Measurements from ENCODE around the gene SPEM3. TPM values are rescaled to one million over a fixed set of nuclear protein-coding genes. Genes with fewer than 3 reads are reported as not detected.

SPEM3 gene
- total RNA-seq, 2 experiments from 2014 or later = not detected

DNA sequence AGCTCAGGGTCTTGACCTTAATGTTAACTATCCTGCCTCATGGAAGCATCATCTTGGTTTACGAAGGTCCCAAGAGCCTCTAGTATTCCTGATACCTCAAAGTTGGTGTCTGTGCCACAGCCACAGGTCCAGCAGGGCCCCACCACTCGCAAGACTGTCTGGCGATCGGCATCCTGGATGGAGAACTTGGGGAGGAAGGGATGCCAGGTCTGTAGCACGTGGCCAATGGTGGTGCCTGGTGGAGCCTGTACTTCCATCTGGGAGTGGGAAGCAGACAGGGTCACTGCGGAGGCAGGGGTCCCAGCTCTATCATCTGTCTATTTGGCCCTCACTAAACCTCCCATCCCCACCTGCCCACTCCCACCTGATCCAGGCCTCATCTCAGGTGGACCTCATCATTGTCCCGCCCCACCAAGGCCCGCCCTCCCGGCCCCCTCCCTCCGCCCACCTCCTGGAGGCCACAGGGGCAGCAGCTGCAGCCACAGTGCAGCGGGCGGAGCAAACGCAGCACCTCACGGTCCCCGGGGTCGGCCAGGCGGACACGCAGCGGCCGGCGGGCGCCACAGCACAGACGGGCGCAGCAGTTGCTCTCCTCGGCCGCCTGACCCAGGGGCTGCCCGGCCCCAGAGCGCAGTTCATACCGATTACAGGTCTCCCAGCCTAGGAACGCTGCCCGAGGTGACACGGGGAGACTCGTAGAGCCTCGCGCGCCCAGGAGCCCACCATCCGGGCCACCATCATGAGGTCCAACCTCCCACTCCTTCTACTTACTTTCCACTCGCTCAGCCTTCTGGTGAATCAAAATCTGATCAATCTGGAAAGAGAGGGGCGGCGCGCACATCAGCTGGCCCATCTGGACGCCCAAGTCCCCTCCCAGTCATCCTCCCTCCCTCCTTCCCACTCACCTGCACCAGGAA, 35.7 kb upstream of the SPEM3 start:
- Mint-ChIP-seq H3K4me1 (peaks cover 34% of the 10 kb centered on the region), H3K9me3 (no peaks in the 10 kb centered on the region), H3K36me3 (ENCODE audit: low read depth) (peaks cover 39% of the 10 kb centered on the region), H3K27me3 (no peaks in the 10 kb centered on the region), H3K4me3 (peak overlapping the region; percentile 97), H3K27ac (peak overlapping the region; percentile 36)
- no peak for DNase-seq
- CTCF ChIA-PET = interaction anchor here (0.6 to 1.1 kb wide), 2 partner anchors 44 to 823 kb away, joined by 3 to 4 read pairs; no protein-coding TSS in a partner anchor
- POLR2A ChIA-PET = no interaction called here

GRCh38 chr17:7393613-7394451, 34.8 kb upstream of the SPEM3 start:
- peak; percentile 69 for DNase-seq
- Mint-ChIP-seq H3K27ac (peak overlapping the region; percentile 89), H3K4me3 (peak overlapping the region; percentile 97), H3K9me3 (no peaks in the 10 kb centered on the region), H3K27me3 (no peaks in the 10 kb centered on the region), H3K36me3 (ENCODE audit: low read depth) (peaks cover 38% of the 10 kb centered on the region), H3K4me1 (peaks cover 34% of the 10 kb centered on the region)
- CTCF ChIA-PET = interaction anchor here (0.6 to 1.1 kb wide), 3 partner anchors 25 to 822 kb away, joined by 3 to 4 read pairs (median 3); no protein-coding TSS in a partner anchor
- POLR2A ChIA-PET = no interaction called here

- Mint-ChIP-seq H3K9me3 (no peaks in the 10 kb centered on the region), H3K4me3 (peak within 1 kb of the TSS; percentile 97), H3K36me3 (ENCODE audit: low read depth) (peaks cover 31% of the 10 kb centered on the region), H3K27me3 (no peaks in the 10 kb centered on the region), H3K4me1 (peaks cover 34% of the 10 kb centered on the region), H3K27ac (peak within 1 kb of the TSS; percentile 89)
- CTCF ChIA-PET = interaction anchor here (0.6 to 1.7 kb wide), 6 partner anchors 13 to 117 kb away, joined by 3 to 4 read pairs (median 3); no protein-coding TSS in a partner anchor
- peak; percentile 80 for DNase-seq
- POLR2A ChIA-PET = no interaction called here
Measured at GRCh38 chr17:7394452-7395191, 34.0 kb upstream of the SPEM3 start, which contains the start of gene PLSCR3. PLSCR3 (minus strand) TSS chr17:7394525; CDS start chr17:7394110, 415 bp downstream.

DNA sequence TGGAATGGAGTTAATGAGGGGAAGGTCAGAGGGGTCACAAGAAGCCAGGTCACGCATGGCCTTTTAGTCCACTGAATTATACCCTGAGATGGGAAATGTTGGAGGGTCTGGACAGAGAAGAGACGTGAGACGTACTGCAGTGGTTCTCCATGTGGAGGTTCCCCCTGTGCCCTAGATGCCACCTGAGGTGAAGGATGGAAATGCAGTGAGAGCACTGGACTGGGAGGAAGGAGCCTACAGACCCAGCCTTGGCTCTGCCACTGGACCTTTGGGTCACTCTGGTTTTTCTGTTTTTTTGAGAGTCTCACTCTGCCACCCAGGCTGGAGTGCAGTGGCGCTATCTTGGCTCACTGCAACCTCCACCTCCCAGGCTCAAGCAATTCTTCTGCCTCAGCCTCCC, 32.5 kb upstream of the SPEM3 start:
- Mint-ChIP-seq H3K4me1 (peaks cover 32% of the 10 kb centered on the region), H3K27ac (no peak overlapping the region), H3K27me3 (no peaks in the 10 kb centered on the region), H3K9me3 (no peaks in the 10 kb centered on the region), H3K36me3 (ENCODE audit: low read depth) (peaks cover 22% of the 10 kb centered on the region), H3K4me3 (peak overlapping the region; percentile 11)
- ChIA-PET POLR2A (no interaction called here), CTCF (interaction anchor here (1.4 to 1.7 kb wide), 2 partner anchors 41 to 48 kb away, joined by 4 to 5 read pairs; no protein-coding TSS in a partner anchor)
- no peak for DNase-seq

- Mint-ChIP-seq H3K27me3 (no peaks in the 10 kb centered on the region), H3K4me3 (no peak overlapping the region), H3K4me1 (peaks cover 23% of the 10 kb centered on the region), H3K36me3 (ENCODE audit: low read depth) (peaks cover 7% of the 10 kb centered on the region), H3K27ac (no peak overlapping the region), H3K9me3 (no peaks in the 10 kb centered on the region)
- ChIA-PET POLR2A (no interaction called here), CTCF (interaction anchor here (0.6 to 2.0 kb wide), 7 partner anchors 10 to 162 kb away, joined by 3 to 6 read pairs (median 3); partner anchors contain the start of genes ACAP1 and SENP3)
- no peak for DNase-seq
Measured at GRCh38 chr17:7398612-7399011, 30.0 kb upstream of the SPEM3 start.

GRCh38 chr17:7403043-7403726, 25.5 kb upstream of the SPEM3 start:
- ChIA-PET CTCF (interaction anchor here (0.6 to 2.9 kb wide), 10 partner anchors 26 to 285 kb away, joined by 3 to 10 read pairs (median 6); partner anchors contain the start of genes TMEM102, TP53 and WRAP53), POLR2A (interaction anchor here (0.6 kb wide), 1 partner anchor 51 kb away, joined by 3 read pairs; no protein-coding TSS in a partner anchor)
- Mint-ChIP-seq H3K4me3 (peak overlapping the region; percentile 95), H3K4me1 (peaks cover 26% of the 10 kb centered on the region), H3K27ac (peak overlapping the region; percentile 95), H3K27me3 (peaks cover 12% of the 10 kb centered on the region), H3K9me3 (no peaks in the 10 kb centered on the region), H3K36me3 (ENCODE audit: low read depth) (peaks cover 5% of the 10 kb centered on the region)
- peak; percentile 31 for DNase-seq

DNA sequence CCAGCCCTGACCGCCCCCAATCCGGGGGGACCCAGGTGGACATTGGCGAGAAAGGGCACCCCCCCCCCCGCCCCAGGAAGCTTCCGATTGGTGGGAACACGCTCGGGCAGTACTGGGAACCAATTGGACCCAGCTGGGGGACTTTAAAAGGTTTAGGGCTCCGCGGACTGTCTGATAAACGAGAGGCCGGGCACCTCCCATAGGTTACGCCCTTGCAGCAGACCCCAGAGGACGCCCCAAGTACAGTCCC, 25.0 kb upstream of the SPEM3 start:
- H3K4me1 Mint-ChIP-seq = peaks cover 26% of the 10 kb centered on the region
- H3K36me3 Mint-ChIP-seq (ENCODE audit: low read depth) = peaks cover 5% of the 10 kb centered on the region
- peak overlapping the region; percentile 95 for H3K27ac Mint-ChIP-seq
- peaks cover 12% of the 10 kb centered on the region for H3K27me3 Mint-ChIP-seq
- H3K9me3 Mint-ChIP-seq = no peaks in the 10 kb centered on the region
- ChIA-PET CTCF (interaction anchor here (0.6 to 2.7 kb wide), 10 partner anchors 18 to 284 kb away, joined by 3 to 10 read pairs (median 4); partner anchors contain the start of genes TMEM102, TP53 and WRAP53), POLR2A (no interaction called here)
- DNase-seq = no peak
- H3K4me3 Mint-ChIP-seq = peak overlapping the region; percentile 95

DNA sequence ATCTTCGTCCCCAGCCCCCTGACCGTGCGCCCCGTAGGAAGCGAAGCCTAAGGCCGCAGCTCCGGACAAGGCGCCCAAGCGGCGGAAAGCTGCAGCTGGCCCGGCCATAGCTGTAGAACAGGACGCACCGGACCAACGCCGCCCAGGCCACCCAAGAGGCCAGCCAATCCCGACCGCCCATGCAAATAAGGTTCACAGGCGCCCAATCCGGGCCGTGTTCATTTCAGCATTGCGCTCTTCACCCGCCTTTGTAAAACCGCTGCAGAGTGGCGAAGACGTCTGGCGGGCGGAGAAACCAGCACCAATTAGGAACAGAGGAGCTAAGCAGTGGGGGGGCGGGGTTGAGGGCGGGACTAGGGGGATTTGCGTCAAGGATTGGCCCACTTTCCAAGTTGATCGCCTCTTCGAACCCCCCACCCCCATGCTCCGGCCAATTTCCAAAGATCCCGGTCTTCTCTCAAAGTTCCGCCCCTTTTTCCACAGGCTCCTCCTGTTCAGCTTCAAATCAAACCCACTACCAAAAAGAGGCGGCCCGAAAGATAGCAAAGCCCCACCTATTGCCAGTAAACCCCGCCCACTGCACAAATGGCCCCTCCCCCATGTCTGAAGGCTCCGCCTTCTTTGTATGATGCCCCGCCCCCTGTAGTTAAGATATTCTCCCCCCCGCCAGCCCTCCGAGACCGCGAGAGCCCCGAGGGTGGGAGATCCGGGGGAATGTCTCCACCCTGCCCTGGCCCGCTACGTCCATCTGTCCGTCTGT, 24.5 kb upstream of the SPEM3 start, which contains the start of gene TMEM256:
Gene TMEM256 (minus strand): TSS at position 121 of the 760 bp plus-strand sequence. CDS start 13 bp downstream, at position 108.
- Mint-ChIP-seq H3K36me3 (ENCODE audit: low read depth) (peaks cover 5% of the 10 kb centered on the region), H3K4me1 (peaks cover 28% of the 10 kb centered on the region), H3K27ac (peak within 1 kb of the TSS; percentile 95), H3K4me3 (peak within 1 kb of the TSS; percentile 95), H3K9me3 (no peaks in the 10 kb centered on the region), H3K27me3 (peaks cover 12% of the 10 kb centered on the region)
- CTCF ChIA-PET = interaction anchor here (0.6 to 2.7 kb wide), 9 partner anchors 19 to 284 kb away, joined by 3 to 10 read pairs (median 4); partner anchors contain the start of genes TMEM102, TP53 and WRAP53
- POLR2A ChIA-PET = interaction anchor here (0.6 to 0.8 kb wide), 2 partner anchors 42 to 245 kb away, joined by 3 to 4 read pairs; no protein-coding TSS in a partner anchor
- DNase-seq = peak; percentile 98

DNA sequence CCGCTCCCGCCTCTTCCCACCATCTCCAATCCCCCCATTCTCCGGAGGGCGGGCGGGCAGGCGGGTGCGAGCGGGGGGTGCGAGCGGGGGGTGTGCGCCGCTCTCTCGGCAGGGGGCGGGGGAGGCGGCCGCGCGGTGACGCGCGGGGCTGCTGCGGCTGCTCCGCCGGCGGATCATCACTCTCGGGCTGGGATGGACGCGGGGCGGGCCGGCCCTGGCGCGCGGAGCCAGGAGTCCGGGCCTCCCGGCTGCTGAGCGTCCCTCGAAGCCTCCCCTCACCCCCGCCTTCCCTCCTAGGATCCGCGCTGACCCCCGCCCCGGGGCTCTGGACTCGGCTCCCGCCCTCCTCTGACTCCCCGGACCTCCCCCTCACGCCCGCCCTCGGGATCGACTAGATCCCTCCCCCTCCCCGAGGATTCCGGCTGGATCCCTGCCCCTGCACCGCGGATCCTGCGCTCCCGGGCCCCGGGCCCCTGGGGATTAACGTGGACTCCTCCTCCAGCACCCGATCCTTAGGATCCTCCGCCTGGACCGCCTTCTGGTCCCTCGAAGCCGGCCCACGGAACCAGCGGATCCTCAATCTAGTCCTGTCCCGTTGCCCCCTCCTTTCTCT, 23.8 kb upstream of the SPEM3 start:
- Mint-ChIP-seq H3K27me3 (peaks cover 12% of the 10 kb centered on the region), H3K4me1 (peaks cover 26% of the 10 kb centered on the region), H3K27ac (peak overlapping the region; percentile 95), H3K36me3 (ENCODE audit: low read depth) (peaks cover 3% of the 10 kb centered on the region), H3K9me3 (no peaks in the 10 kb centered on the region), H3K4me3 (peak overlapping the region; percentile 95)
- ChIA-PET POLR2A (interaction anchor here (0.6 to 0.8 kb wide), 2 partner anchors 41 to 244 kb away, joined by 3 to 4 read pairs; no protein-coding TSS in a partner anchor), CTCF (interaction anchor here (1.0 to 2.7 kb wide), 4 partner anchors 28 to 49 kb away, joined by 3 to 10 read pairs (median 6); partner anchors contain the start of gene TMEM102)
- DNase-seq = peak; percentile 66

DNA sequence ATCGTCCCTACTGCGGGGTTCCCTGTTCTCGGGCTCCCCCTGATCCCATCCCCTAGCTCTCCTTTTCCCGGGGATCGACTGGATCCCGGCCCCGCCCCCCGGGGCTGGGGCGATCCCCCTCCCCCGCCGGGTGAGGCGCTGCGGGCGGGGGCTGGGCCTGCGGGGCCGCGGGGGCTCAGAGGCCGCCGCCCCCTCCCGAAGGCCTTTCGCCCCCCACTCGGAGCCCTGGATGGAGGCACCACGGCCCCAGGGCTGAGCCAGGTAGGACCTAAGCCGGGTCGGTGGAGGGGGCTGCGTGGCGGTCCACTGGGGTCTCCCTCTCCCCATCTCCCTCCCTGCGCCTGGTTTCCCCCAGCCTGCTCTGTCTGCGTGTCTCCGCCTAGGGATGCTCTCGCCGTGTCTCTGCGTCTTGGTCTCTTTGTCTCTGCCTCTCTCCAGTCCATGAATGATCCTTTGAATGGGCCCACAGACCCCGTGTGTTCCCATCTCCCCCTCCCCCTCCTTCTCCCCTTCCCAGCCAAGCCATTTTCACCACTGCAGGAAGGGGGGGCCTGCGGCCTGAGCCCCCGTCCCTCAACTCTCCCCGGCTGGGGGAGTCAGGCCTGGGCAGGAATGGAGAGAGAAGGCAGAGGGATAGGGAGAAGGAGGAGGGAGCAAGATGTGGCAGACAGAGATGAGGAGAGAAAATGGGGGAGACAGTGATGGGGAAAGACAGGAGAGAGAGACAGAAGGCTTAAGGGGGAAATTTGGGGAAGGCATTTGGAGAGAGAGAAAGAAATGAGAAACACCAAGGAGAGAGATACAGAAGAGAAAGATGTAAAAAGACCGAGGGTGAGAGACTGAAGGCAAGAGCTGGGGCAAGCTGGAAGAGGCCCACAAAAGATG, 23.1 kb upstream of the SPEM3 start:
- peaks cover 3% of the 10 kb centered on the region for H3K36me3 Mint-ChIP-seq (ENCODE audit: low read depth)
- H3K4me1 Mint-ChIP-seq = peaks cover 26% of the 10 kb centered on the region
- H3K27me3 Mint-ChIP-seq = peaks cover 12% of the 10 kb centered on the region
- H3K27ac Mint-ChIP-seq = peak overlapping the region; percentile 76
- ChIA-PET CTCF (no interaction called here), POLR2A (no interaction called here)
- peak overlapping the region; percentile 75 for H3K4me3 Mint-ChIP-seq
- no peak for DNase-seq
- H3K9me3 Mint-ChIP-seq = no peaks in the 10 kb centered on the region

Data from activated CD4-positive, alpha-beta T cell treated with anti-CD3 and anti-CD28 coated beads, Interleukin-2, amount 10 ng/mL, durations not matched to agents 7 days and 5 days (primary cell).